ENCODE results near the gene ATN1.

Gene ATN1

DNA sequence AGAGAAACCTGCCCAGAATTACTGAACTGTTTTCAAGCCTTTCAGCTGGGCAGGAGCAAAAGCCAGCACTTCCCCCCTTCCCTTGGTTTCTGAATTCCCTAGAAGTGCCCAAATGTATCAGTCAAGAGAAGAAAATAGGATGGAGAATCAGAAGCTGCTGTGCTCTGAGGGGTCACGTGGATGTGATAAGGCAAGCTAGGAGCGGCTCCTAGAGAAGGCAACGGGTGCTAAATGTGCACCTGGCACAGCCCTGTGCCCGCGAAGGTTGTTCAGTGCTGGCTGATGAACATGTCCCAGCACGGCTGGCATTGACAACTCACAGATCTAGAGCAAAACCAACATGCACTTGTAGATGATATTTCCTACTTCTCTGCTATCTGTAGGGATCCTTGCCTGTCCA is 51.3 kb downstream of the ATN1 start:
- no peak for DNase-seq

GRCh38 chr12:6979453-6979852 is 51.7 kb downstream of the ATN1 start:
- DNase-seq = no peak

DNA sequence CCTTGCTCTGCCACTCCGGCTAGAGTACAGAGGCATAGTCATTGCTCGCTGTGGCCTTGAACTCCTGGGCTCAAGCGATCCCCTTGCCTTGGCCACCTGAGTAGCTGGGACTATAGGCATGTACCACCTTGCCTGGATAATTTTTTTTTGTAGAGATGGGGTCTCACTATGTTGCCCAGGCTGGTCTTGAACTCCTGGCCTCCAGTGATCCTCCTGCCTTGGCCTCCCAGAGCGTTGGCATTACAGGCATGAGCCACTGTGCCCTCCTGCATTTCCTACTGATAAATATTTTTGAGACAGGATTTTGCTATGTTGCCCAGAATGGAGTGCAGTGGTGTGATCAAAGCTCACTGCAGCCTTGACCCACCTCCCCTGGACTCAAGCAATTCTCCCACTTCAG is 52.3 kb downstream of the ATN1 start:
- DNase-seq = no peak

DNA sequence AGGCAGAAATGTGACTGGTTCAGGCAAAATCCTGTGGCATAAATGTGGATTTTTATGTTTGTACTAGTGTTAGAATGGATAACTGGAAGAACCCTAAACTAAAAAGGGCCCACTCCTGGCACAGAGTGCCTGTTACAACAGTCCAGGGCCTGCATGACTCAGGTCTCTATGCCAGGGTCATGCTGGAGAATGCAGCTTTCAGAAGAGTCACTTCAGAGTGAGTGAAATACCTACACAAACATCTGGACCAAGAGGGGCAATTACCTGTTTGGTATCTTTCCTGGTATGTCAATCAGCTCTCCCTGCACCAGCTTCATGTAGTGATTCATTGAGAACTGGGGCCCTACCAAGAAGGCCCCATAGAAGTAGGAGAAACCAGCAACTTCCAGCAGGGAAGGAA is 53.0 kb downstream of the ATN1 start:
- DNase-seq = no peak

DNA sequence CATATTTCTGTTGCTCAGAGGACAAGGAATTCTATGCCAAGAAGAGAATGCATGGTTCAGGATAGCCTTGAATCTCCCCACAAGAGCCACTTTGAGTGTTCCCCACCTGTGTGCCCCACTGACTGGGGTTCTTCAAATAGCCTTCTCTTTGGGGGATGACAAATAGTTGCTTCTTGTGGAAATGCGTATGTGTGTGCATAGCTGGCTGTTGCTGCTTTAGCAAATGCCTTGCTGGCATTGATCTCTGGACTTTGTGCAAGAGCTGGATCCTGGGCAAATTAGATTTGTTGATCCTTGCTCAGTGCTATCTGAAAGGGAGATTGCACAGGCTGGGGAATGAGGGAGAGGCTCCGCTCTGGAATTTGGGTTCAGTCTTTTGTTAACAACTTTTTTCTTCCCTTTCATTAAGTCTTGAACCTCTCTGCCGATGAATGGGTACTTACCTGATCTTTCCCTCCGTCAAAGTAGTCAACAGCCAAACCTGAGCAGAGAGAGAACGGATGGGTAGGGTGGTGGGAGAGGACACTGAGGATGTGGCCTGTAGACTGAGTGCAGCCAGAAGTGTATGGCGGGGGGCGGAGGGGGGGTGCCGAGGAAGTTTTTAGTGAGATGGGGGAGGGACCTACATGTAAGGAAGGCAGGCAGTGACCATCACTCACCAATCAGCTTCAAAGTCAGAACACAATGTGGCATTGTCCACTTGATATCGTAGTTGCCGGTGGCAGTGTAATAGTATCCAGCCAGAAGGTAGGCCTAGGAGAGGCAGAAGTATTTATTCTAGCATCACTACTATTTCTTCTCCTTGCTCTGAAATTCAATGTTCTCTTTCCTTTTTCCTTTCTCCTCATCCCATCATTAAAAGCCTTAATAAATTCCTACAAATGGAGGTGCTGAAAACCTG is 53.6 kb downstream of the ATN1 start:
- no peak for DNase-seq

DNA sequence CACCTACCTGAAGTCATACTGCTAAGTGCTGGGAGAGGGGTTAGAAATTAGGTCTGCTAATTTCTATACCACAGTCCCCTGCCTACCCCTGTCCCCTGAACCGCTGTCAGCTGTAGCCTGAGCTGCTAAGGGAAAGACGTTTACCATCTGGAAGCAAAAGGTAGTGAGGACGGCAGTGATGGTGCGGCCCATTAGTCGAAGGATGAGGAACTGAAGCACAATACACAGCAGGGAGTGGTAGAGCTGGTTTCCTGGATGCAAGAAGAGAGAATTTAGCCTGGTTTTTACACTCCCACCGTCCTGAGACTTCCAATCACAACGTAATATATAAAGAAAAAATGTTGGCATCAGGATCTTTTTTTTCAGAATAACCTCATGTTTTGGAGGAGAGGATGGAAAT is 54.8 kb downstream of the ATN1 start:
- no peak for DNase-seq

DNA sequence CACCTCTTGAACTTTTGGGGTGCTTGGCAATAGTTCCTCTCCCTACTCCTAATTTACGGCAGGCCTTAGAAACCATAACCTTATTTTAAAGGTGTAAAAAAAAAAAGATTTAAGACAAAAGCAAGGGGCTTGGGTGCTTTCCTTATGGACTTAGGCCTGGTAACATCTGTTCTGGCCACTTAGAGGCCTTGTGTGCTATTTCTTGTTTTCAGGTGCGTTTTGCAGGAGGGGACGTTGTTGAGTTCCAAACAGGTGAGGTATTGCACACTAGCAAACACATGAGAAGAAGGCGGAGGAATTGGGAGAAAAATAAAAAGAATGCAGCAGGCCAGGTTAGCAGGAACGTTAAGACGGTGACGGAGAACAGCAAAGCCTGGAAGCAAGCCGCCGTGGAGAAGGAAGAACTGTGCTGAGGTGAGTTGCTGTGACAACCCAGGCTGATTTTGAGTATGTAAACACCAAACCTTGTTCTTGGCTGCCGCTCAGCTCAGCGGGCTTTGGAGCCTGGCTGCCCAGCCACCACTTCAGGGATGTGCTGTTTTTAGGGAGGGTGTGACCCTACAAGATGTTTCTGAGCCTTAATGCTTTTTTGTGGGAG is 60.3 kb downstream of the ATN1 start:
- DNase-seq = no peak

Measured in KG1 (cell line).